ENCODE data around the gene C3orf20. TPM values are rescaled to one million over a fixed set of nuclear protein-coding genes. Genes with fewer than 3 reads are reported as not detected.

C3orf20 gene
- total RNA-seq, 1 donor from 2014 or later, result 0.13 TPM

DNA sequence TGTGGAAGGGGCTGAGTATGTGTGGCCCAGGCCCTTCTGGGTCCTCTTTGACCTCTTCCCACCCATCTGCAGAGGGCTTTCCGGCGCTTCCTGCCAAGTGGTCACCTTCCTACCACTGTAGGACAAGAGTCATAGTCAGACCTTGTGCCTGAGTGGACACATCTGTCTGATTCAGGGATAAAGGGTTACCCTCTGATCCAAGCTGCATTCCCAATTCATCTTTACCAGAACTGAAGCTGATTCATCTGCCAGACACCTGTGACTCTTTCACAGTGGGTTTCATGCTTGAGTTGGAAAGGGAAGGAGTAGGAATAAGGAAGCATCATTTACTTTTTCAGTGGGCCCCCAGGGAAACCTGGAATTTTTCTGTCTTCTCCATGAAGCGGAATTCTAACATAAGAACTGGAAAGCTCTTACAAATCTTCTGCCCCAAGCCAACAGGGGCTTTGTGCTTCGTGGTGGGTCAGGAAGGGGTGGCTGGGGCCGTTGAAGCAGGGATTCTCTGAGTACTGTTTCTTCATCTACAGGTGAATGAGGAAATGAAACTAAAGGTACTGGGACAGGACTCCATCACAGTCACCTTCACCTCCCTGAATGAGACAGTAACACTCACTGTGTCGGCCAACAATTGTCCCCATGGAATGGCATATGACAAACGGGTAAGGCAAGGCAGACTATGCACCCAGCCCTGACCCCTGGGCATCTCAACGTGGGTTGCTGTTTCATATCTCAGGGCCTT, 46.4 kb downstream of the C3orf20 start:
- TF ChIP-seq, protein P1, sequence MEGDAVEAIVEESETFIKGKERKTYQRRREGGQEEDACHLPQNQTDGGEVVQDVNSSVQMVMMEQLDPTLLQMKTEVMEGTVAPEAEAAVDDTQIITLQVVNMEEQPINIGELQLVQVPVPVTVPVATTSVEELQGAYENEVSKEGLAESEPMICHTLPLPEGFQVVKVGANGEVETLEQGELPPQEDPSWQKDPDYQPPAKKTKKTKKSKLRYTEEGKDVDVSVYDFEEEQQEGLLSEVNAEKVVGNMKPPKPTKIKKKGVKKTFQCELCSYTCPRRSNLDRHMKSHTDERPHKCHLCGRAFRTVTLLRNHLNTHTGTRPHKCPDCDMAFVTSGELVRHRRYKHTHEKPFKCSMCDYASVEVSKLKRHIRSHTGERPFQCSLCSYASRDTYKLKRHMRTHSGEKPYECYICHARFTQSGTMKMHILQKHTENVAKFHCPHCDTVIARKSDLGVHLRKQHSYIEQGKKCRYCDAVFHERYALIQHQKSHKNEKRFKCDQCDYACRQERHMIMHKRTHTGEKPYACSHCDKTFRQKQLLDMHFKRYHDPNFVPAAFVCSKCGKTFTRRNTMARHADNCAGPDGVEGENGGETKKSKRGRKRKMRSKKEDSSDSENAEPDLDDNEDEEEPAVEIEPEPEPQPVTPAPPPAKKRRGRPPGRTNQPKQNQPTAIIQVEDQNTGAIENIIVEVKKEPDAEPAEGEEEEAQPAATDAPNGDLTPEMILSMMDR (IDR thresholded peaks at IDR 0.05; ENCODE audit: insufficient read depth, low read length, poor library complexity, severe bottlenecking), result no peak
- no peak for DNase-seq (ENCODE audit: low read depth)
- H3K36me3 ChIP-seq (ENCODE audit: control insufficient read depth, insufficient read depth, low read length), result no peaks in the 10 kb centered on the region
- H3K4me3 ChIP-seq (ENCODE audit: low read depth, low read length), result no peak overlapping the region
- no peaks in the 10 kb centered on the region for H3K27me3 ChIP-seq (ENCODE audit: control insufficient read depth, insufficient read depth, low read length)

GRCh38 chr3:14725013-14725412, 50.1 kb downstream of the C3orf20 start:
- no peak for DNase-seq (ENCODE audit: low read depth)
- TF ChIP-seq, protein P1 (IDR thresholded peaks at IDR 0.05; ENCODE audit: insufficient read depth, low read length, poor library complexity, severe bottlenecking), result no peak
- H3K4me3 ChIP-seq (ENCODE audit: low read depth, low read length), result no peak overlapping the region
- H3K36me3 ChIP-seq (ENCODE audit: control insufficient read depth, insufficient read depth, low read length), result no peaks in the 10 kb centered on the region
- no peaks in the 10 kb centered on the region for H3K27me3 ChIP-seq (ENCODE audit: control insufficient read depth, insufficient read depth, low read length)

DNA sequence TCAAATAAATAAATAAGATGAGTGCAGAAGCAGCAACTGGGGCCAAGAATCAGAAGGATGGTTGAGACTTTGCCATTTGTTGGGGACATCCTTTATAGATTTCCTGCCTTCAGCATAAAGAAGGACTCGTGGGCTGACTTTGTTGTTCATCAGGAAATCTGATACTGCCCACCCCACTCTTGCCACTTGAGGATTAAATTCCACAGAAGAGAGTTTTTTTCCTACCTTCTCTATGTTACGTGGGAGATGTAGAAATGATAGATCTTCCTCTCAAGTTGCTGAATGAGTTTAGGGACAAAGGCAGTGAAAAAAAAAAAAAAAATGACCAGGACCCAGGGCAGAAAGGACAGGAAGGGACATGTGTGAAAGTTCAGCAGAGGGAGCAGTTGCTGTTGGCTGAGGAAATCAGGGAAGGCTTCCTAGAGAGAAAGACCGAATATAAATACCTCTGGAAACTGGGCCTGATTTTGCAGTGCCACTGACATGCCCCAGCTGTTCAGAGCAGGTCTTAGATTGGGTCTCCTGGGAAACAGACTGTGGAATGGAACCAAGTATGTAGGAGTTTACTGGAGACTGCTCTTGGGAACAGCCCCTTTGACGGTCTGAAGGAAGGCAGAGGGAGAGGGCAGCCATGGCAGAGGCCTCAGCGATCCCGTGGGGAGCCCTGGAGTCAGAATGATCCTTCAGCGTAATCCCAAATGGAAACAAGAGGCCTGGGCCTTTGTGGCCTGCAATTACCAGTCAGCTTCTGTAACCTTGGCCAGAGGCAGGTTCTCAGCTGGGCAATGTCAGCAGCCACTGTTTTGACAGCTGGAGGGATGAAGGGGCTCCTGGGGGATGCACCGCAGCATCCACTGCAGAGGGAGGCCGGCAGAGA, 50.9 kb downstream of the C3orf20 start:
- no peaks in the 10 kb centered on the region for H3K27me3 ChIP-seq (ENCODE audit: control insufficient read depth, insufficient read depth, low read length)
- no peaks in the 10 kb centered on the region for H3K36me3 ChIP-seq (ENCODE audit: control insufficient read depth, insufficient read depth, low read length)
- TF ChIP-seq, protein P1 (IDR thresholded peaks at IDR 0.05; ENCODE audit: insufficient read depth, low read length, poor library complexity, severe bottlenecking), result no peak
- H3K4me3 ChIP-seq (ENCODE audit: low read depth, low read length), result no peak overlapping the region
- DNase-seq (ENCODE audit: low read depth), result no peak

DNA sequence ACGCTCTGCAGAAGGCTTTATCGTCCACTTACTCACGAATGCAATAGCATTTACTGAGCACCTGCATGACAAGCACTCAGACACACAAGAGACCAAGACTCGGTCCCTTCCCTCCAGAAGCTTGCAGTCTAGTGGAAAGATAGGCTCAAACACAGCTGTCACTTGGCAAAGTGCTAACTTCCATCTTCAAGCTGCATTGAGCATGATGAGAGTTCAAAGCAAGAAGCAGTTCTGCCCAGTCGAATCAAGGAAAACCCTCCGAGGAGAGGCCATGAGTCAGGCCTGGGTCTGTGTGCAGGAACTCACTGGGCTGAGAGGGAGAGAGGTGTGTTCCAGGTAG, 51.5 kb downstream of the C3orf20 start:
- no peaks in the 10 kb centered on the region for H3K36me3 ChIP-seq (ENCODE audit: control insufficient read depth, insufficient read depth, low read length)
- TF ChIP-seq, protein P1 (IDR thresholded peaks at IDR 0.05; ENCODE audit: insufficient read depth, low read length, poor library complexity, severe bottlenecking), result no peak
- no peaks in the 10 kb centered on the region for H3K27me3 ChIP-seq (ENCODE audit: control insufficient read depth, insufficient read depth, low read length)
- H3K4me3 ChIP-seq (ENCODE audit: low read depth, low read length), result no peak overlapping the region
- no peak for DNase-seq (ENCODE audit: low read depth)

DNA sequence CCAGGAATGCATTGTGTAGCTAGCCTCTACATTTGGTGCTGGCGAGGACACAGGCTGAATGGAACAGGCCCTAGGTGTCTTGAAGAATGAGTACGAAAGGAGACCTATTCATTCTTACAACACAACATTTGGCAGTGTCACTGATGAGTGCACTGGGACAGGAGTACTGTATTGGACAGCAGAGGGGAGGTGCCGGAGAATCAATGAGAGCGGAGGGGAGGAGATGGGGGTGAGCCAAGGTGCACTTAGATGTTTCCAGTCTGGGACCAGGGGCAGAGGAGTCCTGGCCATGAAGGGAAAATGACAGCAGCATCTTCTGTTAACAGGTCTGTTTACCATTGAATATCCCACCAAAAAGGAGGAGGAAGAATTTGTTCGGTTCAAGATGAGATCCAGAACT, 53.2 kb downstream of the C3orf20 start:
- DNase-seq (ENCODE audit: low read depth), result no peak
- no peaks in the 10 kb centered on the region for H3K36me3 ChIP-seq (ENCODE audit: control insufficient read depth, insufficient read depth, low read length)
- TF ChIP-seq, protein P1 (IDR thresholded peaks at IDR 0.05; ENCODE audit: insufficient read depth, low read length, poor library complexity, severe bottlenecking), result no peak

More for the DNA sequence above, 53.2 kb downstream of the C3orf20 start:
- H3K27me3 ChIP-seq (ENCODE audit: control insufficient read depth, insufficient read depth, low read length), result no peaks in the 10 kb centered on the region
- H3K4me3 ChIP-seq (ENCODE audit: low read depth, low read length), result no peak overlapping the region

Data from kidney epithelial cell (primary cell).